ENCODE data around the gene SLC5A1.

DNA sequence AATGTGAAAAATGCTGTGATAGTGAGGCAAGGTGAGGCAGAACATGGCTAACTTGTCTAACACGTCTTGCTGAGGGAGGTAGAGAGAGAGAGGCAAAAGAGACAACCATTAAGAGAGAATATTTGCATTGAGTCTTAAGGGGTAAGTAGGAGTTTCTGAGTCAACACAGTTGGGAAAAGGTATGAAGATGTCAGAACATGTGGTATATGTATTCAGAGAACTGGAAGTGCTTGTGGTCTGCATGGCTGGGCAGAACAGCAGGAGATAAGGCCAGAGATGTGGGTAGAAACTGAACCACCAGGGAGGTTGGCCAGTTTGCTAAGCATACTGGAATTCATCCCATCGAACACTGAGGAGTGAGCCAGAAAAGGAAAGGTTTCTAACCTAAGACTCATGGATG lies 25.0 kb upstream of the SLC5A1 start:
- TF ChIP-seq, protein P1, sequence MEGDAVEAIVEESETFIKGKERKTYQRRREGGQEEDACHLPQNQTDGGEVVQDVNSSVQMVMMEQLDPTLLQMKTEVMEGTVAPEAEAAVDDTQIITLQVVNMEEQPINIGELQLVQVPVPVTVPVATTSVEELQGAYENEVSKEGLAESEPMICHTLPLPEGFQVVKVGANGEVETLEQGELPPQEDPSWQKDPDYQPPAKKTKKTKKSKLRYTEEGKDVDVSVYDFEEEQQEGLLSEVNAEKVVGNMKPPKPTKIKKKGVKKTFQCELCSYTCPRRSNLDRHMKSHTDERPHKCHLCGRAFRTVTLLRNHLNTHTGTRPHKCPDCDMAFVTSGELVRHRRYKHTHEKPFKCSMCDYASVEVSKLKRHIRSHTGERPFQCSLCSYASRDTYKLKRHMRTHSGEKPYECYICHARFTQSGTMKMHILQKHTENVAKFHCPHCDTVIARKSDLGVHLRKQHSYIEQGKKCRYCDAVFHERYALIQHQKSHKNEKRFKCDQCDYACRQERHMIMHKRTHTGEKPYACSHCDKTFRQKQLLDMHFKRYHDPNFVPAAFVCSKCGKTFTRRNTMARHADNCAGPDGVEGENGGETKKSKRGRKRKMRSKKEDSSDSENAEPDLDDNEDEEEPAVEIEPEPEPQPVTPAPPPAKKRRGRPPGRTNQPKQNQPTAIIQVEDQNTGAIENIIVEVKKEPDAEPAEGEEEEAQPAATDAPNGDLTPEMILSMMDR (IDR thresholded peaks at IDR 0.05): no peak
- TF ChIP-seq, protein P2, sequence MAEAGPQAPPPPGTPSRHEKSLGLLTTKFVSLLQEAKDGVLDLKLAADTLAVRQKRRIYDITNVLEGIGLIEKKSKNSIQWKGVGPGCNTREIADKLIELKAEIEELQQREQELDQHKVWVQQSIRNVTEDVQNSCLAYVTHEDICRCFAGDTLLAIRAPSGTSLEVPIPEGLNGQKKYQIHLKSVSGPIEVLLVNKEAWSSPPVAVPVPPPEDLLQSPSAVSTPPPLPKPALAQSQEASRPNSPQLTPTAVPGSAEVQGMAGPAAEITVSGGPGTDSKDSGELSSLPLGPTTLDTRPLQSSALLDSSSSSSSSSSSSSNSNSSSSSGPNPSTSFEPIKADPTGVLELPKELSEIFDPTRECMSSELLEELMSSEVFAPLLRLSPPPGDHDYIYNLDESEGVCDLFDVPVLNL (CRISPR knock-in tag; IDR thresholded peaks at IDR 0.05; ENCODE audit: borderline replicate concordance, low read depth): no peak
- TF ChIP-seq, protein P3, sequence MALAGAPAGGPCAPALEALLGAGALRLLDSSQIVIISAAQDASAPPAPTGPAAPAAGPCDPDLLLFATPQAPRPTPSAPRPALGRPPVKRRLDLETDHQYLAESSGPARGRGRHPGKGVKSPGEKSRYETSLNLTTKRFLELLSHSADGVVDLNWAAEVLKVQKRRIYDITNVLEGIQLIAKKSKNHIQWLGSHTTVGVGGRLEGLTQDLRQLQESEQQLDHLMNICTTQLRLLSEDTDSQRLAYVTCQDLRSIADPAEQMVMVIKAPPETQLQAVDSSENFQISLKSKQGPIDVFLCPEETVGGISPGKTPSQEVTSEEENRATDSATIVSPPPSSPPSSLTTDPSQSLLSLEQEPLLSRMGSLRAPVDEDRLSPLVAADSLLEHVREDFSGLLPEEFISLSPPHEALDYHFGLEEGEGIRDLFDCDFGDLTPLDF (CRISPR knock-in tag; IDR thresholded peaks at IDR 0.05): no peak
- TF ChIP-seq, protein P4, sequence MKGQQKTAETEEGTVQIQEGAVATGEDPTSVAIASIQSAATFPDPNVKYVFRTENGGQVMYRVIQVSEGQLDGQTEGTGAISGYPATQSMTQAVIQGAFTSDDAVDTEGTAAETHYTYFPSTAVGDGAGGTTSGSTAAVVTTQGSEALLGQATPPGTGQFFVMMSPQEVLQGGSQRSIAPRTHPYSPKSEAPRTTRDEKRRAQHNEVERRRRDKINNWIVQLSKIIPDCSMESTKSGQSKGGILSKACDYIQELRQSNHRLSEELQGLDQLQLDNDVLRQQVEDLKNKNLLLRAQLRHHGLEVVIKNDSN (CRISPR knock-in tag; IDR thresholded peaks at IDR 0.05): no peak
- no peak for TF ChIP-seq RELA (CRISPR knock-in tag; IDR thresholded peaks at IDR 0.05; ENCODE audit: borderline replicate concordance)
- TF ChIP-seq, protein P5, sequence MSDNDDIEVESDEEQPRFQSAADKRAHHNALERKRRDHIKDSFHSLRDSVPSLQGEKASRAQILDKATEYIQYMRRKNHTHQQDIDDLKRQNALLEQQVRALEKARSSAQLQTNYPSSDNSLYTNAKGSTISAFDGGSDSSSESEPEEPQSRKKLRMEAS (CRISPR knock-in tag; IDR thresholded peaks at IDR 0.05): no peak
- no peak for TF ChIP-seq ZNF423 (CRISPR knock-in tag; IDR thresholded peaks at IDR 0.05)
- TF ChIP-seq ZNF232 (CRISPR knock-in tag; IDR thresholded peaks at IDR 0.05): no peak
- no peak for TF ChIP-seq ZNF317 (CRISPR knock-in tag; IDR thresholded peaks at IDR 0.05; ENCODE audit: borderline replicate concordance, low read depth)
- TF ChIP-seq, protein P6, sequence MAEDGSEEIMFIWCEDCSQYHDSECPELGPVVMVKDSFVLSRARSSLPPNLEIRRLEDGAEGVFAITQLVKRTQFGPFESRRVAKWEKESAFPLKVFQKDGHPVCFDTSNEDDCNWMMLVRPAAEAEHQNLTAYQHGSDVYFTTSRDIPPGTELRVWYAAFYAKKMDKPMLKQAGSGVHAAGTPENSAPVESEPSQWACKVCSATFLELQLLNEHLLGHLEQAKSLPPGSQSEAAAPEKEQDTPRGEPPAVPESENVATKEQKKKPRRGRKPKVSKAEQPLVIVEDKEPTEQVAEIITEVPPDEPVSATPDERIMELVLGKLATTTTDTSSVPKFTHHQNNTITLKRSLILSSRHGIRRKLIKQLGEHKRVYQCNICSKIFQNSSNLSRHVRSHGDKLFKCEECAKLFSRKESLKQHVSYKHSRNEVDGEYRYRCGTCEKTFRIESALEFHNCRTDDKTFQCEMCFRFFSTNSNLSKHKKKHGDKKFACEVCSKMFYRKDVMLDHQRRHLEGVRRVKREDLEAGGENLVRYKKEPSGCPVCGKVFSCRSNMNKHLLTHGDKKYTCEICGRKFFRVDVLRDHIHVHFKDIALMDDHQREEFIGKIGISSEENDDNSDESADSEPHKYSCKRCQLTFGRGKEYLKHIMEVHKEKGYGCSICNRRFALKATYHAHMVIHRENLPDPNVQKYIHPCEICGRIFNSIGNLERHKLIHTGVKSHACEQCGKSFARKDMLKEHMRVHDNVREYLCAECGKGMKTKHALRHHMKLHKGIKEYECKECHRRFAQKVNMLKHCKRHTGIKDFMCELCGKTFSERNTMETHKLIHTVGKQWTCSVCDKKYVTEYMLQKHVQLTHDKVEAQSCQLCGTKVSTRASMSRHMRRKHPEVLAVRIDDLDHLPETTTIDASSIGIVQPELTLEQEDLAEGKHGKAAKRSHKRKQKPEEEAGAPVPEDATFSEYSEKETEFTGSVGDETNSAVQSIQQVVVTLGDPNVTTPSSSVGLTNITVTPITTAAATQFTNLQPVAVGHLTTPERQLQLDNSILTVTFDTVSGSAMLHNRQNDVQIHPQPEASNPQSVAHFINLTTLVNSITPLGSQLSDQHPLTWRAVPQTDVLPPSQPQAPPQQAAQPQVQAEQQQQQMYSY (CRISPR knock-in tag; IDR thresholded peaks at IDR 0.05): no peak

All from WTC11 (cell line).